ENCODE data around the gene KIF21B. TPM values are rescaled to one million over a fixed set of nuclear protein-coding genes. Genes with fewer than 3 reads are reported as not detected.

KIF21B gene
- total and polyA plus RNA-seq, 9 donors = 0.57 to 1.9 (median 0.88) TPM

DNA sequence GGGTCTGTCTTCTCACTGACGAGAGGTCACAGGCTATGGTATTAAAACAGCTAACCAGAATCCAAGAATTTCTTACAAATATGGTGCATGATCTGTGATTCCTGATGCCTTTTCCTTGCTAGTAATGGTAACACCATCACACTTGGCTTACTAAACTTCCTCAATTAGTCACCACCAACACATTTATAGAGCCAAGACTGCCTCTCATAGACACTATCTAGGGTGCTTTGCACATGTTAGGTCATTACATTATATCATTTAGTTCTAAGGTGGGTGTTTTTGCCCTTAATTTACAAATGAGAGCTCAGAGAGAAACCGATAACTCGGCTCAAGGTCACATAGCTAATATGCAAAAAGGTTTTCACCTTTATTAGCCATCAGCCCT, 8.7 kb downstream of the KIF21B start:
- no peak for DNase-seq
- Histone ChIP-seq H3K27me3 (no peaks in the 10 kb centered on the region), H3K9me3 (no peaks in the 10 kb centered on the region), H3K36me3 (no peaks in the 10 kb centered on the region), H3K4me1 (ENCODE audit: insufficient read depth) (peaks cover 6% of the 10 kb centered on the region), H3K27ac (no peak overlapping the region), H3K4me3 (no peak overlapping the region)
- 56 to 78% (median 76%) methylated on average over 3 of the region's 3 CpGs for WGBS, 3 donors
- intact Hi-C loops (cut with DNase I) = no loop called here
- TF ChIP-seq CTCF (IDR thresholded peaks at IDR 0.05) = no peak
- no peak for TF ChIP-seq EP300 (IDR thresholded peaks at IDR 0.05)
- TF ChIP-seq POLR2A (IDR thresholded peaks at IDR 0.05) = no peak

GRCh38 chr1:201013991-201014815, 9.3 kb downstream of the KIF21B start:
- no peaks in the 10 kb centered on the region for H3K36me3 ChIP-seq
- H3K9me3 ChIP-seq = no peaks in the 10 kb centered on the region
- TF ChIP-seq CTCF (IDR thresholded peaks at IDR 0.05) (no peak), POLR2A (IDR thresholded peaks at IDR 0.05) (no peak), EP300 (IDR thresholded peaks at IDR 0.05) (no peak)
- DNase-seq = no peak
- no peak overlapping the region for H3K27ac ChIP-seq
- 14 to 38% (median 36%) methylated on average over 33 of the region's 33 CpGs for WGBS, 3 donors
- H3K4me3 ChIP-seq = no peak overlapping the region
- intact Hi-C loops (cut with DNase I) = no loop called here
- H3K4me1 ChIP-seq (ENCODE audit: insufficient read depth) = peaks cover 6% of the 10 kb centered on the region
- H3K27me3 ChIP-seq = no peaks in the 10 kb centered on the region

DNA sequence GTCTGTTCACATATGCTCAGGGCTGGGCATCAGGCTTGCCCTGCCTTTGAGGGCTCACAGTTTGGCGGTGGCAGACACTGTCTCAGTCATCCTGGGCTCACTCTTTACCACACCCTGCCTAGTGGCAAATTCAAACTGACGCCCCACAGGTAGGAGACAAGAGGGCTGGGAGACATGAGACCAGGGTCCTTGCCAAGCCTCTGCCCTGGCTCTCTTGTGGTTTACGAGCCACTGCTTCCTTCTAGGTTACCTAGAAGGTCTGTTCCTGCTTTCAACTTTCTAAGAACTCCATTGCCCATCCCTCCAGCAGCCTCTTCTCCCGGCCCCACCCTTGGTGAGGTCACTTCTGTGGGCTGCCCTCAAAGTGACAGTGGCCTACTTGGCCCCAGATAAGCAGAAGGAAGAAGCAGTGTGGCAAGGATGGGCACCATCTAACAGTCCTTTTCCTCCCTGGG, 10.5 kb downstream of the KIF21B start:
- no peak for TF ChIP-seq POLR2A (IDR thresholded peaks at IDR 0.05)
- no peak for TF ChIP-seq EP300 (IDR thresholded peaks at IDR 0.05)
- no peaks in the 10 kb centered on the region for H3K9me3 ChIP-seq
- no peak overlapping the region for H3K27ac ChIP-seq
- no peak for DNase-seq
- intact Hi-C loops (cut with DNase I) = no loop called here
- H3K36me3 ChIP-seq = no peaks in the 10 kb centered on the region
- H3K4me3 ChIP-seq = no peak overlapping the region
- no peaks in the 10 kb centered on the region for H3K27me3 ChIP-seq
- H3K4me1 ChIP-seq (ENCODE audit: insufficient read depth) = peaks cover 6% of the 10 kb centered on the region
- 90 to 94% (median 91%) methylated on average over 4 of the region's 4 CpGs for WGBS, 3 donors

- no peaks in the 10 kb centered on the region for H3K27me3 ChIP-seq
- H3K4me1 ChIP-seq (ENCODE audit: insufficient read depth) = peaks cover 6% of the 10 kb centered on the region
- intact Hi-C loops (cut with DNase I) = no loop called here
- TF ChIP-seq CTCF (IDR thresholded peaks at IDR 0.05) (no peak), POLR2A (IDR thresholded peaks at IDR 0.05) (no peak), EP300 (IDR thresholded peaks at IDR 0.05) (no peak)
- no peaks in the 10 kb centered on the region for H3K36me3 ChIP-seq
- WGBS, 3 donors = 53 to 70% (median 54%) methylated on average over 3 of the region's 3 CpGs
- H3K4me3 ChIP-seq = no peak overlapping the region
- H3K27ac ChIP-seq = no peak overlapping the region
- no peak for DNase-seq
- H3K9me3 ChIP-seq = no peaks in the 10 kb centered on the region
These were observed 11.9 kb downstream of the KIF21B start for GRCh38 chr1:201011616-201012015.

DNA sequence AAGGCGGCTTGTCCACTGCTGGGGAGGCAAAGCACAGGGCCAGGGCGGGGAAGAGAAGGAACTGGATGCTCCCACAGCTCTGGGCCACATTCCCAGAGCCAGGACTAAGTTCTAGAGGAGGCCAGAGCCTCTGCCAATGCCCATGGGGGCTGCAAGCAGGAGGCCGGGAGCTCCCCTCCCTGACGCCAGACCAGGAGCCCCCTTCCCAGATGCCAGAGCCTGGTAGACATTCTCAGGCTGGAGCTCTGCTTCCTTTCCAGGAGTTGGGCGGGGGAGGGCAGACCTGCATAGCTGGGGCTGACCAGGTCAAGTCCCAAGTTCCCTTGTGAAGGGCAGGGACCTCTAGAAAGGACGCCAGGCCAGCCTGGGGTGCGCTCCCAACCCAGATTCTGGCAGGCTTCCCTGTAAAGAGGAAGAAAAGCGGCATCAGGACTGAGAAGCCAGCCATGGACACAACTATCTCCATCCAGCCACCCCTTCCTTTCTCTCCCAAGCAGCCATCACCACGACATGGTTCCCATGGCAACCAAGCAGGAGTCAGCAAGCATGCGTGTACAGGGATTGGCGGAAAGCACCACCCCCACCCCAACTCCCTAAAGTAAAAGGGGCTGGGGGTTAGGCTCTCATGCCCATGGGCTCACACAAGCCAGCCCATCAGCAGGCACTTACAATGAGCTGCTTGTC, 13.4 kb downstream of the KIF21B start:
- H3K4me1 ChIP-seq (ENCODE audit: insufficient read depth) = peaks cover 6% of the 10 kb centered on the region
- H3K27ac ChIP-seq = no peak overlapping the region
- no peak overlapping the region for H3K4me3 ChIP-seq
- TF ChIP-seq EP300 (IDR thresholded peaks at IDR 0.05) = no peak
- no peak for TF ChIP-seq CTCF (IDR thresholded peaks at IDR 0.05)
- TF ChIP-seq POLR2A (IDR thresholded peaks at IDR 0.05) = no peak
- H3K9me3 ChIP-seq = no peaks in the 10 kb centered on the region
- H3K27me3 ChIP-seq = no peaks in the 10 kb centered on the region
- WGBS, 3 donors = 80 to 88% (median 88%) methylated on average over 11 of the region's 11 CpGs
- H3K36me3 ChIP-seq = no peaks in the 10 kb centered on the region
- intact Hi-C loops (cut with DNase I) = no loop called here
- DNase-seq = no peak
